HEK293 (cell line): Measurements from ENCODE around the gene BRF1.

ENCODE experiments used
- CTCF ChIA-PET: fragments of 350-600 bp; formaldehyde crosslinking; extraction: SDS; loops from one replicate; lab custom pipeline; 2021; ENCODE audit warnings: antibody characterized with exemption; lab: Yijun Ruan, JAX
- POLR2A ChIA-PET: fragments of 300-600 bp; formaldehyde crosslinking; extraction: SDS; loops from one replicate; lab custom pipeline; 2020; ENCODE audit warnings: antibody characterized with exemption, inconsistent platforms; lab: Yijun Ruan, JAX
- H3K27ac ChIP-seq: fragments of 200-500 bp; sonication (Bioruptor generic); 2 replicates; pipeline ENCODE4 v1.5.1; 2014; ENCODE audit warnings: low read depth, low read length, control low read depth, inconsistent platforms; ENCODE audit errors: extremely low read depth
- H3K36me3 ChIP-seq, 2 experiments: fragments of 200-500 bp in 1 of 2; sonication (Bioruptor generic) in 1 of 2; 1 replicate in 1 of 2; 2 replicates in 1 of 2; pipeline ENCODE4 v1.5.1; 2014 to 2017; ENCODE audit warnings: inconsistent platforms in 2 of 2, low read length in 2 of 2; ENCODE audit not compliant: control insufficient read depth in 2 of 2, insufficient read depth in 1 of 2
- H3K4me1 ChIP-seq: fragments of 200-500 bp; sonication (Bioruptor generic); 2 replicates; pipeline ENCODE4 v1.5.1; 2014; ENCODE audit warnings: mild to moderate bottlenecking, low read length, inconsistent platforms; ENCODE audit not compliant: control insufficient read depth, insufficient read depth
- H3K4me3 ChIP-seq: 2 replicates; pipeline ENCODE4 v1.5.1; 2011; ENCODE audit warnings: low read depth, mild to moderate bottlenecking, control low read depth, low read length, moderate library complexity
- H3K9me3 ChIP-seq: fragments of 200-500 bp; sonication (Bioruptor generic); 2 replicates; pipeline ENCODE4 v1.5.1; 2014; ENCODE audit warnings: low read depth, low read length, inconsistent platforms; ENCODE audit not compliant: control insufficient read depth, insufficient read depth
- GFI1B ChIP-seq: fragments of 450-650 bp; formaldehyde crosslinking; IDR thresholded peaks from 2 replicates; pipeline ENCODE4 v1.5.1; 2016; ENCODE audit warnings: missing biosample characterization, missing genetic modification characterization
- ZBTB21 ChIP-seq: fragments of 450-650 bp; formaldehyde crosslinking; IDR thresholded peaks from 2 replicates; pipeline ENCODE4 v1.5.1; 2017; ENCODE audit warnings: missing biosample characterization, missing genetic modification characterization
- ZIC2 ChIP-seq: fragments of 450-650 bp; formaldehyde crosslinking; IDR thresholded peaks from 2 replicates; pipeline ENCODE4 v1.5.1; 2016; ENCODE audit warnings: missing biosample characterization, missing genetic modification characterization
- ZNF202 ChIP-seq: fragments of 450-650 bp; formaldehyde crosslinking; IDR thresholded peaks from 2 replicates; pipeline ENCODE4 v1.5.1; 2016; ENCODE audit warnings: missing biosample characterization, missing genetic modification characterization, borderline replicate concordance
- ZNF335 ChIP-seq: fragments of 450-650 bp; formaldehyde crosslinking; conservative IDR thresholded peaks from 2 replicates; pipeline ENCODE4 v1.5.1; 2016; ENCODE audit warnings: missing biosample characterization, missing genetic modification characterization
- ZNF510 ChIP-seq: fragments of 450-650 bp; formaldehyde crosslinking; IDR thresholded peaks from 2 replicates; pipeline ENCODE4 v1.5.1; 2018; ENCODE audit warnings: mild to moderate bottlenecking, missing genetic modification characterization, missing biosample characterization; ENCODE audit not compliant: insufficient replicate concordance
- ZNF548 ChIP-seq: fragments of 450-650 bp; formaldehyde crosslinking; IDR thresholded peaks from 2 replicates; pipeline ENCODE4 v1.5.1; 2016; ENCODE audit warnings: missing biosample characterization, missing genetic modification characterization
- ZNF560 ChIP-seq: fragments of 450-650 bp; formaldehyde crosslinking; IDR thresholded peaks from 2 replicates; pipeline ENCODE4 v1.5.1; 2017; ENCODE audit warnings: missing biosample characterization, missing genetic modification characterization, borderline replicate concordance
- ZNF610 ChIP-seq: fragments of 450-650 bp; formaldehyde crosslinking; IDR thresholded peaks from 2 replicates; pipeline ENCODE4 v1.5.1; 2016; ENCODE audit warnings: missing biosample characterization, missing genetic modification characterization, borderline replicate concordance
- TF ChIP-seq, protein P1 (sequence below): fragments of 450-650 bp; IDR thresholded peaks from 2 replicates; pipeline ENCODE4 v1.5.1; 2018; ENCODE audit warnings: missing biosample characterization, mild to moderate bottlenecking, missing genetic modification characterization
- TF ChIP-seq, protein P2 (sequence below): IDR thresholded peaks from 2 replicates; pipeline ENCODE4 v1.6.1; 2011; ENCODE audit warnings: mild to moderate bottlenecking, low read depth, low read length, borderline replicate concordance
- TF ChIP-seq, protein P3 (sequence below): fragments of 450-650 bp; formaldehyde crosslinking; IDR thresholded peaks from 2 replicates; pipeline ENCODE4 v1.5.1; 2016; ENCODE audit warnings: missing biosample characterization, missing genetic modification characterization, borderline replicate concordance
- TF ChIP-seq, protein P4 (sequence below): fragments of 450-650 bp; formaldehyde crosslinking; IDR thresholded peaks from 2 replicates; pipeline ENCODE4 v1.5.1; 2016; ENCODE audit warnings: missing biosample characterization, missing genetic modification characterization, borderline replicate concordance
- TF ChIP-seq, protein P5 (sequence below): fragments of 450-650 bp; formaldehyde crosslinking; IDR thresholded peaks from 2 replicates; pipeline ENCODE4 v1.5.1; 2016; ENCODE audit warnings: missing biosample characterization, missing genetic modification characterization
- TF ChIP-seq, protein P6 (sequence below): fragments of 450-650 bp; IDR thresholded peaks from 2 replicates; pipeline ENCODE4 v1.5.1; 2018; ENCODE audit warnings: missing biosample characterization, missing genetic modification characterization

Gene BRF1

DNA sequence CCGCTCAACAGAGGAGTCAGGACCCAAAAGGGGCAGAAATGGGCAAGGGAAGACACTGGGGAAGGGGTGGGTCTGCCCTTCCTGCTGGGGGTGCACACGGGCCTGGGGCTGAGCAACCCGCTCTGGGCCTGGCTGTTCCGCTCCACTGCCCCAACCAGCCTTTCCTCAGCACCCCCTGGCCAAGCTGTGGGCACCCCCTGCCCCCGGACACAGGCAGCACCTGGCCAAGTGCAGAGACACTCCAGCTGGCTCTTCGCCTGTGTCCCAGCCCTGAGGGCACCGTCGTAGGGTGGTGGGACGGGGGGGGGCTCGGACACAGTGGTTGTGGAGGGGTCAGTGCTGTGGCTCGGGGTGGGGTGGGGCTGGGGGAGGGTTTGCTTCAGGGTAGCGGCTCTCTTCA, 24.1 kb upstream of the BRF1 start (continued):
- TF ChIP-seq, protein P1, sequence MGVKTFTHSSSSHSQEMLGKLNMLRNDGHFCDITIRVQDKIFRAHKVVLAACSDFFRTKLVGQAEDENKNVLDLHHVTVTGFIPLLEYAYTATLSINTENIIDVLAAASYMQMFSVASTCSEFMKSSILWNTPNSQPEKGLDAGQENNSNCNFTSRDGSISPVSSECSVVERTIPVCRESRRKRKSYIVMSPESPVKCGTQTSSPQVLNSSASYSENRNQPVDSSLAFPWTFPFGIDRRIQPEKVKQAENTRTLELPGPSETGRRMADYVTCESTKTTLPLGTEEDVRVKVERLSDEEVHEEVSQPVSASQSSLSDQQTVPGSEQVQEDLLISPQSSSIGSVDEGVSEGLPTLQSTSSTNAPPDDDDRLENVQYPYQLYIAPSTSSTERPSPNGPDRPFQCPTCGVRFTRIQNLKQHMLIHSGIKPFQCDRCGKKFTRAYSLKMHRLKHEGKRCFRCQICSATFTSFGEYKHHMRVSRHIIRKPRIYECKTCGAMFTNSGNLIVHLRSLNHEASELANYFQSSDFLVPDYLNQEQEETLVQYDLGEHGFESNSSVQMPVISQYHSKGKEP (tag by site-specific recombination): no peak
- TF ChIP-seq ZNF335 (tag by site-specific recombination): no peak

DNA sequence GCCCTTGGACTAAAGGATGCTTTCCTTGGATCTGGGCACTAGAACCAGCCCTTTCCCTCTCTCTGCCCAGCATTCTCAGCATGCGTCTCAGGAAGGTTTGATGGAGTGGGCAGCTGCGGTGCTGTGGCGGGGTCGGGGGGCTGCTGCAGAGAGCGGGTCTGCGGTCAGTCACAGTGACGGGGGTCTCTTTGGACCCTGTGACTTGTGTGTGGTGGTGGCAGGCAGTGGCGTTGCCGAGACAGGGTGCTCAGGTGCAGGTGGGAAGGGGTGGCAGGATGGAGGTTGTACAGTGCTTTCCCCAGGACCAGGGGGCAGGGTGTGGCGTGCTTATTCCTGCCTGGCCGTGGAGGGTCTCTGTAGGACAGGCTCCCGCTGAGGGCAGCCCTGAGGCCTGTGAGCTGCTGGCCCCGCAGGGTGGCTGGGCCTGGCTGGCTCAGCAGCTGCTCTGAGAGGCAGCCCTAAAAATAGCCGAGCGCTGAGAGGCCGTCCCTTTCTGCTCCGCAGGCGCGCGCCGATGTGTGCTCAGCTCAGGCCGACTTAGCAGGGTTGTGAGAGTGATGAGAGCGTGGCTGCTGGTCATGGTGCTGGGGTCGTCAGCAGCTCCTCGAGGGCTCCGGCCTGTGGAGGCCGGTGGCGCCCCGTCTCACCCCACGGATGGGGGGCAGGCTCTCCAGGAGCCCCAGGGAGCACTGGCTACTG, 23.4 kb upstream of the BRF1 start:
- no peak overlapping the region for H3K27ac ChIP-seq
- H3K36me3 ChIP-seq: no peaks in the 10 kb centered on the region; a peak in 1 of 3 replicates
- TF ChIP-seq ZNF202 (tag by site-specific recombination) (no peak), ZIC2 (tag by site-specific recombination) (peak; percentile 77)
- H3K9me3 ChIP-seq: no peaks in the 10 kb centered on the region
- H3K4me3 ChIP-seq: no peak overlapping the region
- ChIA-PET CTCF (no interaction called here), POLR2A (no interaction called here)
- peaks cover 6% of the 10 kb centered on the region; the same call in 1 of the 2 replicates for H3K4me1 ChIP-seq

DNA sequence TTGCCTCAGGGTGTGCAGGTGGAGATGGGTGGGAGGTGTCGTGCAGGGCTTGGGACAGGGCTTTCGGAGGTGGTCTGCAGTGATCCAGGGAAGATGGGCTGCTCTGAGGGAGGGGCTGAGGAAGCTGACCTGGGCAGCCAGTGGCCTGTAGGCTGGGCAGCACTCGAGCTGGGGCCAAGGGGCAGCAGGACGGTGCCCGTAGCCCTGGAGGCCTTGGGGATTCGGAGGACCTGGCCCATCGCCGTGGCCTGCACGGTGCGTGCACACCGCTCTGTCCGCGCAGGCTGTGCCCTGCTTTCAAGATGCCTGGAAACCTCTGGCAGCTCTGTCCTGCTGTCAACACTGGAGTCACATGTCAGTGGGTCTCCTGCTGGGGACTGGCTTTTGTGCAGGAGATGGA, 22.9 kb upstream of the BRF1 start:
- peaks cover 6% of the 10 kb centered on the region; the same call in 1 of the 2 replicates for H3K4me1 ChIP-seq
- no peaks in the 10 kb centered on the region; a peak in 1 of 3 replicates for H3K36me3 ChIP-seq
- POLR2A ChIA-PET: no interaction called here
- CTCF ChIA-PET: no interaction called here
- no peaks in the 10 kb centered on the region for H3K9me3 ChIP-seq
- H3K4me3 ChIP-seq: no peak overlapping the region
- no peak overlapping the region for H3K27ac ChIP-seq
- no peak for TF ChIP-seq ZNF548 (tag by site-specific recombination)
- no peak for TF ChIP-seq ZNF610 (tag by site-specific recombination)
- TF ChIP-seq GFI1B: no peak
- TF ChIP-seq ZBTB21 (tag by site-specific recombination): no peak
- TF ChIP-seq, protein P2, sequence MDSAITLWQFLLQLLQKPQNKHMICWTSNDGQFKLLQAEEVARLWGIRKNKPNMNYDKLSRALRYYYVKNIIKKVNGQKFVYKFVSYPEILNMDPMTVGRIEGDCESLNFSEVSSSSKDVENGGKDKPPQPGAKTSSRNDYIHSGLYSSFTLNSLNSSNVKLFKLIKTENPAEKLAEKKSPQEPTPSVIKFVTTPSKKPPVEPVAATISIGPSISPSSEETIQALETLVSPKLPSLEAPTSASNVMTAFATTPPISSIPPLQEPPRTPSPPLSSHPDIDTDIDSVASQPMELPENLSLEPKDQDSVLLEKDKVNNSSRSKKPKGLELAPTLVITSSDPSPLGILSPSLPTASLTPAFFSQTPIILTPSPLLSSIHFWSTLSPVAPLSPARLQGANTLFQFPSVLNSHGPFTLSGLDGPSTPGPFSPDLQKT: no peak
- TF ChIP-seq, protein P3, sequence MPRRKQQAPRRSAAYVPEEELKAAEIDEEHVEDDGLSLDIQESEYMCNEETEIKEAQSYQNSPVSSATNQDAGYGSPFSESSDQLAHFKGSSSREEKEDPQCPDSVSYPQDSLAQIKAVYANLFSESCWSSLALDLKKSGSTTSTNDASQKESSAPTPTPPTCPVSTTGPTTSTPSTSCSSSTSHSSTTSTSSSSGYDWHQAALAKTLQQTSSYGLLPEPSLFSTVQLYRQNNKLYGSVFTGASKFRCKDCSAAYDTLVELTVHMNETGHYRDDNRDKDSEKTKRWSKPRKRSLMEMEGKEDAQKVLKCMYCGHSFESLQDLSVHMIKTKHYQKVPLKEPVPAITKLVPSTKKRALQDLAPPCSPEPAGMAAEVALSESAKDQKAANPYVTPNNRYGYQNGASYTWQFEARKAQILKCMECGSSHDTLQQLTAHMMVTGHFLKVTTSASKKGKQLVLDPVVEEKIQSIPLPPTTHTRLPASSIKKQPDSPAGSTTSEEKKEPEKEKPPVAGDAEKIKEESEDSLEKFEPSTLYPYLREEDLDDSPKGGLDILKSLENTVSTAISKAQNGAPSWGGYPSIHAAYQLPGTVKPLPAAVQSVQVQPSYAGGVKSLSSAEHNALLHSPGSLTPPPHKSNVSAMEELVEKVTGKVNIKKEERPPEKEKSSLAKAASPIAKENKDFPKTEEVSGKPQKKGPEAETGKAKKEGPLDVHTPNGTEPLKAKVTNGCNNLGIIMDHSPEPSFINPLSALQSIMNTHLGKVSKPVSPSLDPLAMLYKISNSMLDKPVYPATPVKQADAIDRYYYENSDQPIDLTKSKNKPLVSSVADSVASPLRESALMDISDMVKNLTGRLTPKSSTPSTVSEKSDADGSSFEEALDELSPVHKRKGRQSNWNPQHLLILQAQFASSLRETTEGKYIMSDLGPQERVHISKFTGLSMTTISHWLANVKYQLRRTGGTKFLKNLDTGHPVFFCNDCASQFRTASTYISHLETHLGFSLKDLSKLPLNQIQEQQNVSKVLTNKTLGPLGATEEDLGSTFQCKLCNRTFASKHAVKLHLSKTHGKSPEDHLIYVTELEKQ (tag by site-specific recombination): no peak
- TF ChIP-seq, protein P4, sequence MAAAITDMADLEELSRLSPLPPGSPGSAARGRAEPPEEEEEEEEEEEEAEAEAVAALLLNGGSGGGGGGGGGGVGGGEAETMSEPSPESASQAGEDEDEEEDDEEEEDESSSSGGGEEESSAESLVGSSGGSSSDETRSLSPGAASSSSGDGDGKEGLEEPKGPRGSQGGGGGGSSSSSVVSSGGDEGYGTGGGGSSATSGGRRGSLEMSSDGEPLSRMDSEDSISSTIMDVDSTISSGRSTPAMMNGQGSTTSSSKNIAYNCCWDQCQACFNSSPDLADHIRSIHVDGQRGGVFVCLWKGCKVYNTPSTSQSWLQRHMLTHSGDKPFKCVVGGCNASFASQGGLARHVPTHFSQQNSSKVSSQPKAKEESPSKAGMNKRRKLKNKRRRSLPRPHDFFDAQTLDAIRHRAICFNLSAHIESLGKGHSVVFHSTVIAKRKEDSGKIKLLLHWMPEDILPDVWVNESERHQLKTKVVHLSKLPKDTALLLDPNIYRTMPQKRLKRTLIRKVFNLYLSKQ (tag by site-specific recombination): no peak
- TF ChIP-seq, protein P5, sequence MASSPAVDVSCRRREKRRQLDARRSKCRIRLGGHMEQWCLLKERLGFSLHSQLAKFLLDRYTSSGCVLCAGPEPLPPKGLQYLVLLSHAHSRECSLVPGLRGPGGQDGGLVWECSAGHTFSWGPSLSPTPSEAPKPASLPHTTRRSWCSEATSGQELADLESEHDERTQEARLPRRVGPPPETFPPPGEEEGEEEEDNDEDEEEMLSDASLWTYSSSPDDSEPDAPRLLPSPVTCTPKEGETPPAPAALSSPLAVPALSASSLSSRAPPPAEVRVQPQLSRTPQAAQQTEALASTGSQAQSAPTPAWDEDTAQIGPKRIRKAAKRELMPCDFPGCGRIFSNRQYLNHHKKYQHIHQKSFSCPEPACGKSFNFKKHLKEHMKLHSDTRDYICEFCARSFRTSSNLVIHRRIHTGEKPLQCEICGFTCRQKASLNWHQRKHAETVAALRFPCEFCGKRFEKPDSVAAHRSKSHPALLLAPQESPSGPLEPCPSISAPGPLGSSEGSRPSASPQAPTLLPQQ (tag by site-specific recombination): no peak
- no peak for TF ChIP-seq ZNF510
- TF ChIP-seq, protein P6, sequence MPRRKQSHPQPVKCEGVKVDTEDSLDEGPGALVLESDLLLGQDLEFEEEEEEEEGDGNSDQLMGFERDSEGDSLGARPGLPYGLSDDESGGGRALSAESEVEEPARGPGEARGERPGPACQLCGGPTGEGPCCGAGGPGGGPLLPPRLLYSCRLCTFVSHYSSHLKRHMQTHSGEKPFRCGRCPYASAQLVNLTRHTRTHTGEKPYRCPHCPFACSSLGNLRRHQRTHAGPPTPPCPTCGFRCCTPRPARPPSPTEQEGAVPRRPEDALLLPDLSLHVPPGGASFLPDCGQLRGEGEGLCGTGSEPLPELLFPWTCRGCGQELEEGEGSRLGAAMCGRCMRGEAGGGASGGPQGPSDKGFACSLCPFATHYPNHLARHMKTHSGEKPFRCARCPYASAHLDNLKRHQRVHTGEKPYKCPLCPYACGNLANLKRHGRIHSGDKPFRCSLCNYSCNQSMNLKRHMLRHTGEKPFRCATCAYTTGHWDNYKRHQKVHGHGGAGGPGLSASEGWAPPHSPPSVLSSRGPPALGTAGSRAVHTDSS: no peak
- no peak for TF ChIP-seq ZNF560
